ENCODE measurements around the gene NPIPB4. TPM values are rescaled to one million over a fixed set of nuclear protein-coding genes. Genes with fewer than 3 reads are reported as not detected.
"Not testable (repeated sequence)": the region's sequence is repeated elsewhere in the genome, so short reads cannot be mapped to it uniquely, and the experiment has no call there.

Gene NPIPB4
- total RNA-seq, 2 experiments from 2014 or later: 91.7 to 436 TPM

GRCh38 chr16:21829929-21830328 lies 27.6 kb downstream of the NPIPB4 start:
- H3K36me3 ChIP-seq (ENCODE audit: insufficient read depth, low read length); CTCF ChIA-PET (ENCODE audit: unreplicated experiment); H2AFZ ChIP-seq (ENCODE audit: low read length); POLR2A ChIA-PET; H3K9me2 ChIP-seq (ENCODE audit: insufficient read depth, low read length); H3K27ac ChIP-seq (ENCODE audit: low read depth, low read length, poor library complexity, severe bottlenecking); H3K4me3 ChIP-seq (ENCODE audit: low read depth, low read length, poor library complexity, severe bottlenecking); H3K9me3 ChIP-seq (ENCODE audit: low read length); DNase-seq (ENCODE audit: low spot score); intact Hi-C loops (cut with micrococcal nuclease; ENCODE audit: unreplicated experiment); H4K20me1 ChIP-seq (ENCODE audit: insufficient read depth, low read length); H3K79me2 ChIP-seq (ENCODE audit: insufficient read depth, low read depth, low read length); H3K4me2 ChIP-seq (ENCODE audit: low read length); BruUV-seq (replicated peaks); H3K4me1 ChIP-seq (ENCODE audit: insufficient read depth, low read length, poor library complexity, severe bottlenecking): not testable (repeated sequence)

- H2AFZ ChIP-seq (ENCODE audit: low read length); POLR2A ChIA-PET; H3K36me3 ChIP-seq (ENCODE audit: insufficient read depth, low read length); BruUV-seq (replicated peaks); H3K27ac ChIP-seq (ENCODE audit: low read depth, low read length, poor library complexity, severe bottlenecking); H3K9me2 ChIP-seq (ENCODE audit: insufficient read depth, low read length); H3K4me2 ChIP-seq (ENCODE audit: low read length); CTCF ChIA-PET (ENCODE audit: unreplicated experiment); H3K4me1 ChIP-seq (ENCODE audit: insufficient read depth, low read length, poor library complexity, severe bottlenecking); DNase-seq (ENCODE audit: low spot score); H3K9me3 ChIP-seq (ENCODE audit: low read length); H3K79me2 ChIP-seq (ENCODE audit: insufficient read depth, low read depth, low read length); H4K20me1 ChIP-seq (ENCODE audit: insufficient read depth, low read length); intact Hi-C loops (cut with micrococcal nuclease; ENCODE audit: unreplicated experiment); H3K4me3 ChIP-seq (ENCODE audit: low read depth, low read length, poor library complexity, severe bottlenecking): not testable (repeated sequence)
These were observed 31.4 kb downstream of the NPIPB4 start for GRCh38 chr16:21826067-21826706.

GRCh38 chr16:21825526-21825925 lies 32.0 kb downstream of the NPIPB4 start:
- intact Hi-C loops (cut with micrococcal nuclease; ENCODE audit: unreplicated experiment); H3K4me1 ChIP-seq (ENCODE audit: insufficient read depth, low read length, poor library complexity, severe bottlenecking); H3K27ac ChIP-seq (ENCODE audit: low read depth, low read length, poor library complexity, severe bottlenecking); H3K9me3 ChIP-seq (ENCODE audit: low read length); H3K36me3 ChIP-seq (ENCODE audit: insufficient read depth, low read length); H2AFZ ChIP-seq (ENCODE audit: low read length); H3K4me3 ChIP-seq (ENCODE audit: low read depth, low read length, poor library complexity, severe bottlenecking); BruUV-seq (replicated peaks); DNase-seq (ENCODE audit: low spot score); H3K79me2 ChIP-seq (ENCODE audit: insufficient read depth, low read depth, low read length); CTCF ChIA-PET (ENCODE audit: unreplicated experiment); H3K9me2 ChIP-seq (ENCODE audit: insufficient read depth, low read length); H3K4me2 ChIP-seq (ENCODE audit: low read length); POLR2A ChIA-PET; H4K20me1 ChIP-seq (ENCODE audit: insufficient read depth, low read length): not testable (repeated sequence)

- peaks cover 11% of the 10 kb centered on the region; the same call in 1 of the 2 replicates for H3K79me2 ChIP-seq (ENCODE audit: insufficient read depth, low read depth, low read length)
- DNase-seq (ENCODE audit: low spot score); H3K4me2 ChIP-seq (ENCODE audit: low read length); H2AFZ ChIP-seq (ENCODE audit: low read length); intact Hi-C loops (cut with micrococcal nuclease; ENCODE audit: unreplicated experiment); H3K9me2 ChIP-seq (ENCODE audit: insufficient read depth, low read length); H3K4me3 ChIP-seq (ENCODE audit: low read depth, low read length, poor library complexity, severe bottlenecking); H4K20me1 ChIP-seq (ENCODE audit: insufficient read depth, low read length); H3K4me1 ChIP-seq (ENCODE audit: insufficient read depth, low read length, poor library complexity, severe bottlenecking); H3K36me3 ChIP-seq (ENCODE audit: insufficient read depth, low read length); CTCF ChIA-PET (ENCODE audit: unreplicated experiment); H3K9me3 ChIP-seq (ENCODE audit: low read length); BruUV-seq (replicated peaks); H3K27ac ChIP-seq (ENCODE audit: low read depth, low read length, poor library complexity, severe bottlenecking): not testable (repeated sequence)
- POLR2A ChIA-PET: interaction anchor here (0.7 kb wide), 1 partner anchor 1305 kb away, joined by 3 read pairs; no protein-coding TSS in a partner anchor
These were observed 34.3 kb downstream of the NPIPB4 start for GRCh38 chr16:21823258-21823657.

- Histone ChIP-seq H3K27ac (ENCODE audit: low read depth, low read length, poor library complexity, severe bottlenecking) (peak overlapping the region; percentile 53), H3K4me2 (ENCODE audit: low read length) (peak overlapping the region; percentile 88), H3K79me2 (ENCODE audit: insufficient read depth, low read depth, low read length) (peaks cover 11% of the 10 kb centered on the region; the same call in 1 of the 2 replicates), H2AFZ (ENCODE audit: low read length) (peak overlapping the region; percentile 100), H3K4me3 (ENCODE audit: low read depth, low read length, poor library complexity, severe bottlenecking) (peak overlapping the region; percentile 72)
- H4K20me1 ChIP-seq (ENCODE audit: insufficient read depth, low read length); intact Hi-C loops (cut with micrococcal nuclease; ENCODE audit: unreplicated experiment); BruUV-seq (replicated peaks); H3K36me3 ChIP-seq (ENCODE audit: insufficient read depth, low read length); H3K9me3 ChIP-seq (ENCODE audit: low read length); H3K4me1 ChIP-seq (ENCODE audit: insufficient read depth, low read length, poor library complexity, severe bottlenecking); CTCF ChIA-PET (ENCODE audit: unreplicated experiment); H3K9me2 ChIP-seq (ENCODE audit: insufficient read depth, low read length); DNase-seq (ENCODE audit: low spot score): not testable (repeated sequence)
- POLR2A ChIA-PET: interaction anchor here (0.6 to 0.7 kb wide), 2 partner anchors 234 to 995 kb away, joined by 3 read pairs; no protein-coding TSS in a partner anchor
These were observed 36.6 kb downstream of the NPIPB4 start for GRCh38 chr16:21820908-21821465.

- peak overlapping the region; percentile 100 for H2AFZ ChIP-seq (ENCODE audit: low read length)
- intact Hi-C loops (cut with micrococcal nuclease; ENCODE audit: unreplicated experiment): not testable (repeated sequence)
- POLR2A ChIA-PET: interaction anchor here (0.6 kb wide), 2 partner anchors 234 to 1326 kb away, joined by 3 to 4 read pairs; no protein-coding TSS in a partner anchor
These were observed 37.3 kb downstream of the NPIPB4 start for GRCh38 chr16:21820028-21820907.

More at GRCh38 chr16:21820028-21820907, 37.3 kb downstream of the NPIPB4 start:
- peak overlapping the region; percentile 72 for H3K4me3 ChIP-seq (ENCODE audit: low read depth, low read length, poor library complexity, severe bottlenecking)
- DNase-seq (ENCODE audit: low spot score): peak; percentile 85
- not testable (repeated sequence) for H3K36me3 ChIP-seq (ENCODE audit: insufficient read depth, low read length); H3K4me1 ChIP-seq (ENCODE audit: insufficient read depth, low read length, poor library complexity, severe bottlenecking); H4K20me1 ChIP-seq (ENCODE audit: insufficient read depth, low read length); H3K9me3 ChIP-seq (ENCODE audit: low read length); H3K9me2 ChIP-seq (ENCODE audit: insufficient read depth, low read length)
- CTCF ChIA-PET (ENCODE audit: unreplicated experiment): interaction anchor here (0.6 kb wide), 1 partner anchor 1992 kb away, joined by 4 read pairs; no protein-coding TSS in a partner anchor
- BruUV-seq (replicated peaks): TSS peak; percentile 98
- peak overlapping the region; percentile 53 for H3K27ac ChIP-seq (ENCODE audit: low read depth, low read length, poor library complexity, severe bottlenecking)
- H3K4me2 ChIP-seq (ENCODE audit: low read length): peak overlapping the region; percentile 88
- H3K79me2 ChIP-seq (ENCODE audit: insufficient read depth, low read depth, low read length): peaks cover 11% of the 10 kb centered on the region; the same call in 1 of the 2 replicates

Measured in OCI-LY7 (cell line).